Stimulated activated CD4-positive, alpha-beta T cell treated with anti-CD3 and anti-CD28 coated beads, Interleukin-1b, Interleukin-23, amount 100 ng/mL, for 1 hour (primary cell): ENCODE results near the gene GCN1.

Experiments used
- DNase-seq, 2 donors: peaks; one replicate each; pipeline ENCODE4 v3.0.0-alpha.2; 2020; ENCODE audit warnings: low read depth in 2 of 2

GCN1 gene

GRCh38 chr12:120229071-120229486, 34.6 kb upstream of the GCN1 start:
- DNase-seq, result no peak

GRCh38 chr12:120228291-120229070, 34.0 kb upstream of the GCN1 start:
- peak; percentile 76 to 85 for DNase-seq

- DNase-seq, result no peak
These were observed 33.5 kb upstream of the GCN1 start for GRCh38 chr12:120228041-120228290.

- DNase-seq, result no peak
These were observed 32.9 kb upstream of the GCN1 start for GRCh38 chr12:120227233-120228040.

GRCh38 chr12:120225852-120226640, 31.5 kb upstream of the GCN1 start:
- no peak for DNase-seq

GRCh38 chr12:120225200-120225558, 30.7 kb upstream of the GCN1 start:
- DNase-seq, result no peak

GRCh38 chr12:120224304-120225199, 30.0 kb upstream of the GCN1 start:
- no peak for DNase-seq

- no peak for DNase-seq
These were observed 29.2 kb upstream of the GCN1 start for GRCh38 chr12:120223458-120224303.

GRCh38 chr12:120222288-120222832, 27.8 kb upstream of the GCN1 start:
- DNase-seq, result no peak

GRCh38 chr12:120221576-120221900, 27.0 kb upstream of the GCN1 start:
- no peak for DNase-seq

- DNase-seq, result no peak
These were observed 26.5 kb upstream of the GCN1 start for GRCh38 chr12:120220838-120221575.

- DNase-seq, result no peak
These were observed 24.4 kb upstream of the GCN1 start for GRCh38 chr12:120218680-120219606.

- no peak for DNase-seq
These were observed 22.5 kb upstream of the GCN1 start for GRCh38 chr12:120216742-120217605.

GRCh38 chr12:120215766-120216735, 21.5 kb upstream of the GCN1 start:
- DNase-seq, result no peak

- DNase-seq, result no peak
These were observed 20.8 kb upstream of the GCN1 start for GRCh38 chr12:120215357-120215735.

- no peak for DNase-seq
These were observed 20.3 kb upstream of the GCN1 start for GRCh38 chr12:120214626-120215356.
